ENCODE data around the gene DIAPH3. TPM values are rescaled to one million over a fixed set of nuclear protein-coding genes. Genes with fewer than 3 reads are reported as not detected.
"Not testable (repeated sequence)": the region's sequence is repeated elsewhere in the genome, so short reads cannot be mapped to it uniquely, and the experiment has no call there.

The DIAPH3 gene
- total RNA-seq, 1 donor from 2014 or later: 11.4 TPM

DNA sequence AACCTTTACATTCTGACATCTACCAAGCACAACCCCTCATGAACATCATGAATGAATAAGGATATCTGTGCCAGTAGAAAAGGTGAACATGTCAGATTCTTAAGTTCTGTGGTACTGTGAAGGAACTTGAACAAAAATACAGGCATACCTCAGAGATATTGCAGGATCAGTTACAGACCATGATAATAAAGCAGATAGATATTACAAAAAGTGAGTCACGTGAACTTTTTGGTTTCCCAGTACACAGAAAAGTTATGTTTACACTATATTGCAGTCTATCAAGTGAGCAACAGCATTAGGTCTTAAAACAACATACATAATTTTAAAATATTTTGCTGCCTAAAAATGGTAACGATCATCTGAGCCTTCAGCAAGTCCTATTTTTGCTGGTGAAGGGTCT lies 101.2 kb downstream of the DIAPH3 start:
- Mint-ChIP-seq H3K27me3 (no peaks in the 10 kb centered on the region), H3K4me3 (ENCODE audit: low read depth) (no peak overlapping the region), H3K4me1 (ENCODE audit: low read depth) (no peaks in the 10 kb centered on the region), H3K9me3 (ENCODE audit: low read depth) (peaks cover 7% of the 10 kb centered on the region), H3K36me3 (ENCODE audit: insufficient read depth) (peaks cover 2% of the 10 kb centered on the region), H3K27ac (no peak overlapping the region)
- no peak for DNase-seq (ENCODE audit: low spot score, unreplicated experiment)
- no peak for TF ChIP-seq CTCF (IDR thresholded peaks at IDR 0.05; ENCODE audit: unreplicated experiment)

DNA sequence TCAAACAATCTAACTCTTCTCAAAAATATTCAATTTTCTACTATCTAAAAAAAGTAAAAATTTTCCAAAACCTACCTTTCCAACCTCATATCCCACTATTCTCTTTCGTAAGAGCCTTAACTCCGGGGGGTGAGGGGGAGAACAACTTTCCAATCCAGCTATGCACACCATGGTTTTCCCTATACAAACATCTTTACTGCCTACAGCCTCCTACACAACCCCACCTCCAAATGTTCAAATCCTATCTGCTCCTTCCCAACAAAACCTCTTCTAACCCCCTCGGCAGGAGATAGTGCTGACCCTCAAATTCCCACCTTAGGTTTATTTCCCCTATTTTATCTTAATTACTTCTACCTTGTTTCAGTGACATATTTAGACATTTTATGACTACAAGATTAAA lies 102.0 kb downstream of the DIAPH3 start:
- Mint-ChIP-seq H3K9me3 (ENCODE audit: low read depth) (peaks cover 12% of the 10 kb centered on the region), H3K27ac (no peak overlapping the region)
- DNase-seq (ENCODE audit: low spot score, unreplicated experiment): no peak

GRCh38 chr13:60051754-60052285 lies 111.9 kb downstream of the DIAPH3 start:
- no peak for DNase-seq (ENCODE audit: low spot score, unreplicated experiment)
- H3K4me3 Mint-ChIP-seq (ENCODE audit: low read depth): no peak overlapping the region
- H3K4me1 Mint-ChIP-seq (ENCODE audit: low read depth): no peaks in the 10 kb centered on the region
- no peak overlapping the region for H3K27ac Mint-ChIP-seq
- no peaks in the 10 kb centered on the region for H3K27me3 Mint-ChIP-seq
- no peaks in the 10 kb centered on the region for H3K9me3 Mint-ChIP-seq (ENCODE audit: low read depth)
- H3K36me3 Mint-ChIP-seq (ENCODE audit: insufficient read depth): no peaks in the 10 kb centered on the region
- no peak for TF ChIP-seq CTCF (IDR thresholded peaks at IDR 0.05; ENCODE audit: unreplicated experiment)

More for the DNA sequence above, 102.0 kb downstream of the DIAPH3 start:
- no peak for TF ChIP-seq CTCF (IDR thresholded peaks at IDR 0.05; ENCODE audit: unreplicated experiment)
- Mint-ChIP-seq H3K36me3 (ENCODE audit: insufficient read depth) (peaks cover 4% of the 10 kb centered on the region), H3K4me3 (ENCODE audit: low read depth) (no peak overlapping the region), H3K4me1 (ENCODE audit: low read depth) (no peaks in the 10 kb centered on the region), H3K27me3 (no peaks in the 10 kb centered on the region)

GRCh38 chr13:60048353-60048752 lies 115.4 kb downstream of the DIAPH3 start:
- H3K4me1 Mint-ChIP-seq (ENCODE audit: low read depth); H3K27ac Mint-ChIP-seq; H3K9me3 Mint-ChIP-seq (ENCODE audit: low read depth); DNase-seq (ENCODE audit: low spot score, unreplicated experiment); H3K36me3 Mint-ChIP-seq (ENCODE audit: insufficient read depth); H3K4me3 Mint-ChIP-seq (ENCODE audit: low read depth); H3K27me3 Mint-ChIP-seq: not testable (repeated sequence)

- Mint-ChIP-seq H3K9me3 (ENCODE audit: low read depth) (peaks cover 3% of the 10 kb centered on the region), H3K36me3 (ENCODE audit: insufficient read depth) (no peaks in the 10 kb centered on the region), H3K4me1 (ENCODE audit: low read depth) (no peaks in the 10 kb centered on the region), H3K4me3 (ENCODE audit: low read depth) (no peak overlapping the region), H3K27me3 (no peaks in the 10 kb centered on the region), H3K27ac (no peak overlapping the region)
- TF ChIP-seq CTCF (IDR thresholded peaks at IDR 0.05; ENCODE audit: unreplicated experiment): no peak
- no peak for DNase-seq (ENCODE audit: low spot score, unreplicated experiment)
These were observed 115.8 kb downstream of the DIAPH3 start for GRCh38 chr13:60047918-60048317.

DNA sequence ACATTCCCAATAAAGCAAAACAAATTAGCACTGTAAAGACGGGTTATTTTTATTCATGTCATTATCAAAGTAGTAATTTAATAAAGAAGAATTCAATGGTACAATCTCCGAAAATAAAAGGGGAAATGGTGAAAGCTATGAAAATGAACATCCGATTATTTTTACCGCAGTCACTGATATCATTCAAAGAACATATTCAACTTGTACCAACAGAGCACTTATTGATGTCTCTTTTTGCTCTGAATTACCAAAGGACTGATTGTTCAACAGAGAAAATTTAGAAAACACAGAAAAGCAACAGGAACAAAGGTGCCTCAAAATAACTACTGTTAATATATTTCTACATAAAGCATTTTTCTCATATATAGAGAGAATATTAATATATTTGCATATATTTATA lies 119.4 kb downstream of the DIAPH3 start:
- Mint-ChIP-seq H3K36me3 (ENCODE audit: insufficient read depth) (no peaks in the 10 kb centered on the region), H3K27ac (no peak overlapping the region), H3K4me1 (ENCODE audit: low read depth) (no peaks in the 10 kb centered on the region), H3K9me3 (ENCODE audit: low read depth) (peaks cover 3% of the 10 kb centered on the region), H3K27me3 (no peaks in the 10 kb centered on the region), H3K4me3 (ENCODE audit: low read depth) (no peak overlapping the region)
- DNase-seq (ENCODE audit: low spot score, unreplicated experiment): no peak
- no peak for TF ChIP-seq CTCF (IDR thresholded peaks at IDR 0.05; ENCODE audit: unreplicated experiment)

Measured in progenitor cell of endocrine pancreas (in vitro differentiated cells).